HG02798 (cell line): ENCODE data around the gene SWAP70.

Experiments
- ATAC-seq: cut with Tn5 transposase; IDR thresholded peaks from one replicate; pipeline ENCODE4 v1.9.1; 2021; ENCODE audit warnings: mild to moderate bottlenecking; ENCODE audit not compliant: unreplicated experiment, poor library complexity

SWAP70 gene

GRCh38 chr11:9799886-9800285, 136.0 kb downstream of the SWAP70 start:
- no peak for ATAC-seq

GRCh38 chr11:9802291-9802861, 138.5 kb downstream of the SWAP70 start:
- no peak for ATAC-seq
